SK-N-SH (cell line): ENCODE data around the gene CTNNA3. TPM values are rescaled to one million over a fixed set of nuclear protein-coding genes. Genes with fewer than 3 reads are reported as not detected.

Experiments used
- CTCF ChIA-PET: fragments of 300-600, 350-600 bp; formaldehyde crosslinking; extraction: SDS; loops from one replicate; lab custom pipeline; 2021; lab: Yijun Ruan, JAX
- POLR2A ChIA-PET: fragments of 350-600 bp; sonication (Branson Sonifier 250); formaldehyde crosslinking; extraction: SDS; loops from one replicate; lab custom pipeline; 2020; ENCODE audit warnings: antibody characterized with exemption, inconsistent platforms; lab: Yijun Ruan, JAX
- DNase-seq: peaks from one replicate; pipeline ENCODE4 v3.0.0; 2012
- H2AFZ ChIP-seq: fragments of 200-600 bp; sonication (generic); 2 replicates; pipeline ENCODE4 v1.8.1; 2016; ENCODE audit warnings: antibody characterized with exemption, mild to moderate bottlenecking, low read depth
- H3F3A ChIP-seq: fragments of 200-600 bp; sonication (generic); replicated peaks from 2 replicates; pipeline ENCODE3; 2016; ENCODE audit warnings: antibody characterized with exemption, mild to moderate bottlenecking; ENCODE audit not compliant: insufficient read depth
- H3K27ac ChIP-seq, 2 experiments: fragments of 200-500 bp in 1 of 2; fragments of 200-600 bp in 1 of 2; sonication (Bioruptor generic) in 1 of 2; sonication (generic), shearing (Covaris generic) in 1 of 2; 2 replicates each; pipeline versions ENCODE4 v1.5.1 to v1.6.1; 2014 to 2016; ENCODE audit warnings: low read depth in 2 of 2, inconsistent platforms in 1 of 2, low read length in 1 of 2, mild to moderate bottlenecking in 1 of 2, mixed read lengths in 1 of 2
- H3K27me3 ChIP-seq: fragments of 200-600 bp; sonication (generic), shearing (Covaris generic); 2 replicates; pipeline ENCODE4 v1.6.1; 2016; ENCODE audit warnings: mixed run types; ENCODE audit not compliant: insufficient read depth
- H3K36me3 ChIP-seq, 2 experiments: fragments of 200-500 bp in 1 of 2; fragments of 200-600 bp in 1 of 2; sonication (Bioruptor generic) in 1 of 2; sonication (generic) in 1 of 2; replicated peaks in 1 of 2; 2 replicates each; pipeline versions ENCODE3 to v1.5.1; 2014 to 2016; ENCODE audit warnings: low read length in 1 of 2, mild to moderate bottlenecking in 1 of 2; ENCODE audit not compliant: insufficient read depth in 2 of 2, control insufficient read depth in 1 of 2
- H3K4me1 ChIP-seq, 2 experiments: fragments of 200-500 bp in 1 of 2; fragments of 200-600 bp in 1 of 2; sonication (Bioruptor generic) in 1 of 2; sonication (generic), shearing (Covaris generic) in 1 of 2; 2 replicates each; pipeline versions ENCODE4 v1.5.1 to v1.6.1; 2014 to 2016; ENCODE audit warnings: low read depth in 1 of 2, low read length in 1 of 2, mixed run types in 1 of 2; ENCODE audit not compliant: insufficient read depth in 2 of 2, control insufficient read depth in 1 of 2
- H3K4me2 ChIP-seq: fragments of 200-600 bp; sonication (generic), shearing (Covaris generic); 2 replicates; pipeline ENCODE4 v1.6.1; 2017; ENCODE audit warnings: mixed run types
- H3K4me3 ChIP-seq, 2 experiments: fragments of 200-500 bp in 1 of 2; fragments of 200-600 bp in 1 of 2; sonication (Bioruptor generic) in 1 of 2; sonication (generic), shearing (Covaris generic) in 1 of 2; 2 replicates each; pipeline versions ENCODE4 v1.5.1 to v1.8.1; 2014 to 2016; ENCODE audit warnings: low read depth in 2 of 2, inconsistent platforms in 1 of 2, low read length in 1 of 2, mild to moderate bottlenecking in 1 of 2, mixed read lengths in 1 of 2, moderate library complexity in 1 of 2
- H3K79me2 ChIP-seq: fragments of 200-600 bp; sonication (generic); 2 replicates; pipeline ENCODE4 v1.8.1; 2017; ENCODE audit warnings: mild to moderate bottlenecking; ENCODE audit not compliant: insufficient read depth
- H3K9ac ChIP-seq: fragments of 200-600 bp; sonication (generic); 2 replicates; pipeline ENCODE4 v1.6.1; 2017; ENCODE audit warnings: mixed run types
- H3K9me2 ChIP-seq: fragments of 200-600 bp; sonication (generic); 2 replicates; pipeline ENCODE4 v1.6.1; 2017; ENCODE audit warnings: mixed run types
- H3K9me3 ChIP-seq: fragments of 200-600 bp; sonication (generic); 2 replicates; pipeline ENCODE4 v1.6.1; 2017; ENCODE audit warnings: mixed run types, mild to moderate bottlenecking, moderate library complexity
- H4K20me1 ChIP-seq: fragments of 200-600 bp; sonication (generic); 2 replicates; pipeline ENCODE4 v1.6.1; 2017; ENCODE audit warnings: mild to moderate bottlenecking, mixed run types; ENCODE audit not compliant: insufficient read depth
- CHD2 ChIP-seq: fragments of 150-350 bp; IDR thresholded peaks from 2 replicates; pipeline ENCODE4 v1.6.1; 2018; ENCODE audit warnings: low read length; ENCODE audit not compliant: partially characterized antibody
- ELF1 ChIP-seq: IDR thresholded peaks from 2 replicates; pipeline ENCODE4 v1.4.0; 2012
- EP300 ChIP-seq, 2 experiments: IDR thresholded peaks; 2 replicates each; pipeline versions ENCODE4 v1.4.0 to v1.6.1; 2012; ENCODE audit warnings: borderline replicate concordance in 1 of 2, low read depth in 1 of 2, low read length in 1 of 2
- EZH2phosphoT487 ChIP-seq: fragments of 200-600 bp; sonication (generic); IDR thresholded peaks from 2 replicates; pipeline ENCODE4 v1.6.1; 2017; ENCODE audit warnings: low read depth, mixed run types, mild to moderate bottlenecking, antibody characterized with exemption, moderate library complexity, borderline replicate concordance
- FOSL2 ChIP-seq: IDR thresholded peaks from 2 replicates; pipeline ENCODE4 v1.4.0; 2012; ENCODE audit warnings: low read depth, mild to moderate bottlenecking, moderate library complexity, borderline replicate concordance
- FOXJ3 ChIP-seq: sonication (generic); formaldehyde crosslinking; IDR thresholded peaks from 2 replicates; pipeline ENCODE4 v1.5.1; 2020; ENCODE audit warnings: mild to moderate bottlenecking, missing genetic modification reagents
- GABPA ChIP-seq: IDR thresholded peaks from 2 replicates; pipeline ENCODE4 v1.4.0; 2012; ENCODE audit warnings: low read depth, mild to moderate bottlenecking
- JUND ChIP-seq: IDR thresholded peaks from 2 replicates; pipeline ENCODE4 v1.4.0; 2012
- MXI1 ChIP-seq: IDR thresholded peaks from 2 replicates; pipeline ENCODE4 v1.6.1; 2012; ENCODE audit warnings: mild to moderate bottlenecking, low read depth, low read length, improper control_type of control experiment
- RAD21 ChIP-seq: IDR thresholded peaks from 2 replicates; pipeline ENCODE4 v1.6.1; 2012; ENCODE audit warnings: mild to moderate bottlenecking, low read length
- RFX5 ChIP-seq: IDR thresholded peaks from 2 replicates; pipeline ENCODE4 v1.6.1; 2012; ENCODE audit warnings: mild to moderate bottlenecking, improper control_type of control experiment, low read length
- RXRA ChIP-seq: IDR thresholded peaks from 2 replicates; pipeline ENCODE4 v1.4.0; 2012; ENCODE audit warnings: low read depth, mild to moderate bottlenecking, borderline replicate concordance
- SIN3A ChIP-seq: IDR thresholded peaks from 2 replicates; pipeline ENCODE4 v1.6.1; 2012; ENCODE audit warnings: low read depth, mild to moderate bottlenecking, low read length, moderate library complexity, borderline replicate concordance
- TAF1 ChIP-seq: IDR thresholded peaks from 2 replicates; pipeline ENCODE4 v1.6.1; 2012; ENCODE audit warnings: low read depth, mild to moderate bottlenecking, low read length, moderate library complexity, borderline replicate concordance
- TCF12 ChIP-seq: IDR thresholded peaks from 2 replicates; pipeline ENCODE4 v1.4.0; 2012
- TEAD4 ChIP-seq: IDR thresholded peaks from 2 replicates; pipeline ENCODE4 v1.4.0; 2012; ENCODE audit warnings: mild to moderate bottlenecking, borderline replicate concordance; ENCODE audit not compliant: insufficient read depth
- YY1 ChIP-seq: IDR thresholded peaks from 2 replicates; pipeline ENCODE4 v1.4.0; 2012; ENCODE audit warnings: low read depth, mild to moderate bottlenecking
- WGBS: methylation state at CpG from one replicate; pipeline ENCODE4 v1.1.6; 2017; ENCODE audit warnings: low lambda C conversion rate; 5-methylcytosine and 5-hydroxymethylcytosine counted together
- polyA plus RNA-seq, 3 experiments: library from polyadenylated mRNA; depleted of rRNA; stranded (reverse); fragments of >200 nt; gene quantifications; 2 replicates each; pipeline ENCODE4 v1.2.3, GENCODE V29; 2012
- TF ChIP-seq, protein P1 (sequence below): fragments of 150-350 bp; IDR thresholded peaks from 2 replicates; pipeline ENCODE4 v1.6.1; 2016; ENCODE audit warnings: mild to moderate bottlenecking, low read depth, low read length
- TF ChIP-seq, protein P2 (sequence below): IDR thresholded peaks from 2 replicates; pipeline ENCODE4 v1.4.0; 2012; ENCODE audit warnings: low read depth, borderline replicate concordance
- TF ChIP-seq, protein P3 (sequence below): IDR thresholded peaks from 2 replicates; pipeline ENCODE4 v1.4.0; 2012; ENCODE audit warnings: low read depth, borderline replicate concordance
- TF ChIP-seq, protein P4 (sequence below): fragments of 150-350 bp; IDR thresholded peaks from 2 replicates; pipeline ENCODE4 v1.6.1; 2017; ENCODE audit warnings: antibody characterized with exemption, low read length, low read depth, borderline replicate concordance

Gene CTNNA3
- polyA plus RNA-seq, 1 of the 3 experiments (the other 2 are of a cell fraction), result not detected

DNA sequence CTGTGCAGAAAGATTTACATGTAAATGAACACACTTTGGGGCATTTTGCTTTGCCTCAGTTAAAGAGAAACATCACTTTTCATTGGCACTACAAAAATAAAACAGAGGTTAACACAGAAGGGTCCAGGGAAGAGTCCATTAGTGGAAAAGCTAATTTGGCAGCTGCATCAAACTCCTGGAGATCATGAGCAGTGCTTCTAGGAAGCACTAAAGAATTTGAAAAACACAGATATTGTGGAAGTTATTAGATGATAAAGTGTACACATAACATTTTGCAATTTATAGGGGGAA, 608.9 kb downstream of the CTNNA3 start:
- ChIA-PET POLR2A (no interaction called here), CTCF (no interaction called here)
- no peaks in the 10 kb centered on the region; the same call in 1 of the 2 replicates for H3K9me2 ChIP-seq
- no peaks in the 10 kb centered on the region for H3K4me1 ChIP-seq
- DNase-seq, result no peak
- no peak overlapping the region for H3K9ac ChIP-seq
- H4K20me1 ChIP-seq, result no peaks in the 10 kb centered on the region
- H3K4me3 ChIP-seq, result no peak overlapping the region
- no peaks in the 10 kb centered on the region for H3K36me3 ChIP-seq
- H3K27ac ChIP-seq, result no peak overlapping the region
- no peak overlapping the region for H2AFZ ChIP-seq
- no peak overlapping the region for H3K4me2 ChIP-seq
- no peaks in the 10 kb centered on the region for H3F3A ChIP-seq
- no peaks in the 10 kb centered on the region for H3K9me3 ChIP-seq
- no peaks in the 10 kb centered on the region for H3K79me2 ChIP-seq
- no peaks in the 10 kb centered on the region for H3K27me3 ChIP-seq
- TF ChIP-seq TCF12, result no peak
- no peak for TF ChIP-seq RFX5
- no peak for TF ChIP-seq CHD2
- TF ChIP-seq MXI1, result no peak
- TF ChIP-seq, protein P1, sequence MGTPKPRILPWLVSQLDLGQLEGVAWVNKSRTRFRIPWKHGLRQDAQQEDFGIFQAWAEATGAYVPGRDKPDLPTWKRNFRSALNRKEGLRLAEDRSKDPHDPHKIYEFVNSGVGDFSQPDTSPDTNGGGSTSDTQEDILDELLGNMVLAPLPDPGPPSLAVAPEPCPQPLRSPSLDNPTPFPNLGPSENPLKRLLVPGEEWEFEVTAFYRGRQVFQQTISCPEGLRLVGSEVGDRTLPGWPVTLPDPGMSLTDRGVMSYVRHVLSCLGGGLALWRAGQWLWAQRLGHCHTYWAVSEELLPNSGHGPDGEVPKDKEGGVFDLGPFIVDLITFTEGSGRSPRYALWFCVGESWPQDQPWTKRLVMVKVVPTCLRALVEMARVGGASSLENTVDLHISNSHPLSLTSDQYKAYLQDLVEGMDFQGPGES, result no peak
- TF ChIP-seq EZH2phosphoT487, result no peak
- TF ChIP-seq TEAD4, result no peak
- TF ChIP-seq, protein P2, sequence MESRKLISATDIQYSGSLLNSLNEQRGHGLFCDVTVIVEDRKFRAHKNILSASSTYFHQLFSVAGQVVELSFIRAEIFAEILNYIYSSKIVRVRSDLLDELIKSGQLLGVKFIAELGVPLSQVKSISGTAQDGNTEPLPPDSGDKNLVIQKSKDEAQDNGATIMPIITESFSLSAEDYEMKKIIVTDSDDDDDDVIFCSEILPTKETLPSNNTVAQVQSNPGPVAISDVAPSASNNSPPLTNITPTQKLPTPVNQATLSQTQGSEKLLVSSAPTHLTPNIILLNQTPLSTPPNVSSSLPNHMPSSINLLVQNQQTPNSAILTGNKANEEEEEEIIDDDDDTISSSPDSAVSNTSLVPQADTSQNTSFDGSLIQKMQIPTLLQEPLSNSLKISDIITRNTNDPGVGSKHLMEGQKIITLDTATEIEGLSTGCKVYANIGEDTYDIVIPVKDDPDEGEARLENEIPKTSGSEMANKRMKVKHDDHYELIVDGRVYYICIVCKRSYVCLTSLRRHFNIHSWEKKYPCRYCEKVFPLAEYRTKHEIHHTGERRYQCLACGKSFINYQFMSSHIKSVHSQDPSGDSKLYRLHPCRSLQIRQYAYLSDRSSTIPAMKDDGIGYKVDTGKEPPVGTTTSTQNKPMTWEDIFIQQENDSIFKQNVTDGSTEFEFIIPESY, result no peak
- TF ChIP-seq FOXJ3, result no peak

DNA sequence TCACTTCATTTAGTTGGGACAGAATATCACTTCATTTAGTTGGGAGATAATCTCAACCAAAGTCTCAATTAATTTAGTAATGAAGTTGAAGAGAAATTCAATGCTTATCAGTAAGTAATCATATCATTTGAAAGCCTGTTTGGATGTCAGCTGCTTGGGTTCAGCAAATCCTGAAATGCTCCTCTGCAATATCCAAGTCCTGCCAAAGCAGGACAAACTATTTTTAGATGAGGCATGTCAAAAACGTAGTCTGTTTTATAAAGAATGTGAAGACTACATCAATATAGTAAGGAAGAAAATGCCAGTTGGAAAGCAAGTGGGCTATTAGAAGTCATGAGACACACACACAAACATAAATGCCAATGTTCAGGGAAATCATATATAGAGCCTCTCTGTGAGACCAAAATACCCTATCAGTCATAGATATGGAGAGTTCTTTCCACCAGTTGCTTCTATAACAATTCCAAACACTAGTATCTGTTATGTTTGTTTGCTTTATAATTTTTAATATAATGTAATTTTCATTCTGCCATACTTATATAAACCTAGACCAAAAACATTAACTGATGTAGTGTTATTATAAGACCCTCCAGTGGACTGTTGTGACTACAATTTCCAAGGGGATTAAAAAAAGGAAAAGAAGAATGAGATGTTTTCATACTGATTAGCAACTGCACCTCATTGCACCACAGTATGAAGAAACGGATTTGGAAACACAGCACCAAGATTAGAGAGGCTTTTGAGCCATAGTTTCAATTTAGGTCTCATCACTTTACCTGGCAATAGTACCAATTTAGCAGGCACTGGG, 609.5 kb downstream of the CTNNA3 start:
- no peak overlapping the region for H3K27ac ChIP-seq
- H3K79me2 ChIP-seq, result no peaks in the 10 kb centered on the region
- POLR2A ChIA-PET, result no interaction called here
- H3K4me1 ChIP-seq, result no peaks in the 10 kb centered on the region
- no peaks in the 10 kb centered on the region; the same call in 1 of the 2 replicates for H3K9me2 ChIP-seq
- H2AFZ ChIP-seq, result no peak overlapping the region
- H4K20me1 ChIP-seq, result no peaks in the 10 kb centered on the region
- no peak overlapping the region for H3K9ac ChIP-seq
- DNase-seq, result no peak
- H3K9me3 ChIP-seq, result no peaks in the 10 kb centered on the region
- H3F3A ChIP-seq, result no peaks in the 10 kb centered on the region
- WGBS, result 2% methylated on average over 2 of the region's 2 CpGs
- no peak overlapping the region for H3K4me2 ChIP-seq
- CTCF ChIA-PET, result no interaction called here
- no peaks in the 10 kb centered on the region for H3K27me3 ChIP-seq
- no peak overlapping the region for H3K4me3 ChIP-seq
- no peaks in the 10 kb centered on the region for H3K36me3 ChIP-seq
- TF ChIP-seq, protein P3, sequence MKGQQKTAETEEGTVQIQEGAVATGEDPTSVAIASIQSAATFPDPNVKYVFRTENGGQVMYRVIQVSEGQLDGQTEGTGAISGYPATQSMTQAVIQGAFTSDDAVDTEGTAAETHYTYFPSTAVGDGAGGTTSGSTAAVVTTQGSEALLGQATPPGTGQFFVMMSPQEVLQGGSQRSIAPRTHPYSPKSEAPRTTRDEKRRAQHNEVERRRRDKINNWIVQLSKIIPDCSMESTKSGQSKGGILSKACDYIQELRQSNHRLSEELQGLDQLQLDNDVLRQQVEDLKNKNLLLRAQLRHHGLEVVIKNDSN, result no peak
- TF ChIP-seq FOSL2, result no peak
- TF ChIP-seq YY1, result no peak
- TF ChIP-seq JUND, result no peak
- no peak for TF ChIP-seq FOXJ3
- no peak for TF ChIP-seq RAD21
- TF ChIP-seq SIN3A, result no peak
- TF ChIP-seq TAF1, result no peak
- TF ChIP-seq ELF1, result no peak
- no peak for TF ChIP-seq GABPA
- no peak for TF ChIP-seq RXRA
- TF ChIP-seq, protein P2, result no peak
- TF ChIP-seq, protein P4, sequence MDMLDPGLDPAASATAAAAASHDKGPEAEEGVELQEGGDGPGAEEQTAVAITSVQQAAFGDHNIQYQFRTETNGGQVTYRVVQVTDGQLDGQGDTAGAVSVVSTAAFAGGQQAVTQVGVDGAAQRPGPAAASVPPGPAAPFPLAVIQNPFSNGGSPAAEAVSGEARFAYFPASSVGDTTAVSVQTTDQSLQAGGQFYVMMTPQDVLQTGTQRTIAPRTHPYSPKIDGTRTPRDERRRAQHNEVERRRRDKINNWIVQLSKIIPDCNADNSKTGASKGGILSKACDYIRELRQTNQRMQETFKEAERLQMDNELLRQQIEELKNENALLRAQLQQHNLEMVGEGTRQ, result no peak
- no peak for TF ChIP-seq EP300 (IDR thresholded peaks at IDR 0.05; ENCODE audit: borderline replicate concordance in 1 of 2, low read depth in 1 of 2, low read length in 1 of 2)
